Measurements from ENCODE around the gene CYP26A1.

CYP26A1 gene

GRCh38 chr10:93074597-93075368 lies 1.1 kb downstream of the CYP26A1 start:
- DNase-seq (ENCODE audit: low read depth), result no peak
- no peak overlapping the region for H3K4me3 ChIP-seq (ENCODE audit: low read depth, low read length)
- TF ChIP-seq, protein P1, sequence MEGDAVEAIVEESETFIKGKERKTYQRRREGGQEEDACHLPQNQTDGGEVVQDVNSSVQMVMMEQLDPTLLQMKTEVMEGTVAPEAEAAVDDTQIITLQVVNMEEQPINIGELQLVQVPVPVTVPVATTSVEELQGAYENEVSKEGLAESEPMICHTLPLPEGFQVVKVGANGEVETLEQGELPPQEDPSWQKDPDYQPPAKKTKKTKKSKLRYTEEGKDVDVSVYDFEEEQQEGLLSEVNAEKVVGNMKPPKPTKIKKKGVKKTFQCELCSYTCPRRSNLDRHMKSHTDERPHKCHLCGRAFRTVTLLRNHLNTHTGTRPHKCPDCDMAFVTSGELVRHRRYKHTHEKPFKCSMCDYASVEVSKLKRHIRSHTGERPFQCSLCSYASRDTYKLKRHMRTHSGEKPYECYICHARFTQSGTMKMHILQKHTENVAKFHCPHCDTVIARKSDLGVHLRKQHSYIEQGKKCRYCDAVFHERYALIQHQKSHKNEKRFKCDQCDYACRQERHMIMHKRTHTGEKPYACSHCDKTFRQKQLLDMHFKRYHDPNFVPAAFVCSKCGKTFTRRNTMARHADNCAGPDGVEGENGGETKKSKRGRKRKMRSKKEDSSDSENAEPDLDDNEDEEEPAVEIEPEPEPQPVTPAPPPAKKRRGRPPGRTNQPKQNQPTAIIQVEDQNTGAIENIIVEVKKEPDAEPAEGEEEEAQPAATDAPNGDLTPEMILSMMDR (conservative IDR thresholded peaks at IDR 0.05; ENCODE audit: low read depth, low read length), result no peak

GRCh38 chr10:93075369-93076221 lies 1.9 kb downstream of the CYP26A1 start:
- TF ChIP-seq, protein P1 (conservative IDR thresholded peaks at IDR 0.05; ENCODE audit: low read depth, low read length), result no peak
- no peak overlapping the region for H3K4me3 ChIP-seq (ENCODE audit: low read depth, low read length)
- no peak for DNase-seq (ENCODE audit: low read depth)

DNA sequence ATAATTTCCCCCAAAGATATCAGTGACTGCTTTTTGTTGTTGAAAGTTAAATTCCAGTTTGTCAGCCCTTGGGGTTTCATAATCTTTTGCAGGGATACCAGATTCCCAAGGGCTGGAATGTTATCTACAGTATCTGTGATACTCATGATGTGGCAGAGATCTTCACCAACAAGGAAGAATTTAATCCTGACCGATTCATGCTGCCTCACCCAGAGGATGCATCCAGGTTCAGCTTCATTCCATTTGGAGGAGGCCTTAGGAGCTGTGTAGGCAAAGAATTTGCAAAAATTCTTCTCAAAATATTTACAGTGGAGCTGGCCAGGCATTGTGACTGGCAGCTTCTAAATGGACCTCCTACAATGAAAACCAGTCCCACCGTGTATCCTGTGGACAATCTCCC lies 3.2 kb downstream of the CYP26A1 start:
- TF ChIP-seq, protein P1 (conservative IDR thresholded peaks at IDR 0.05; ENCODE audit: low read depth, low read length), result no peak
- no peak for DNase-seq (ENCODE audit: low read depth)
- H3K4me3 ChIP-seq (ENCODE audit: low read depth, low read length), result no peak overlapping the region

- no peak overlapping the region for H3K4me3 ChIP-seq (ENCODE audit: low read depth, low read length)
- DNase-seq (ENCODE audit: low read depth), result no peak
- TF ChIP-seq, protein P1 (conservative IDR thresholded peaks at IDR 0.05; ENCODE audit: low read depth, low read length), result no peak
Measured at GRCh38 chr10:93077860-93078337, 4.2 kb downstream of the CYP26A1 start.

DNA sequence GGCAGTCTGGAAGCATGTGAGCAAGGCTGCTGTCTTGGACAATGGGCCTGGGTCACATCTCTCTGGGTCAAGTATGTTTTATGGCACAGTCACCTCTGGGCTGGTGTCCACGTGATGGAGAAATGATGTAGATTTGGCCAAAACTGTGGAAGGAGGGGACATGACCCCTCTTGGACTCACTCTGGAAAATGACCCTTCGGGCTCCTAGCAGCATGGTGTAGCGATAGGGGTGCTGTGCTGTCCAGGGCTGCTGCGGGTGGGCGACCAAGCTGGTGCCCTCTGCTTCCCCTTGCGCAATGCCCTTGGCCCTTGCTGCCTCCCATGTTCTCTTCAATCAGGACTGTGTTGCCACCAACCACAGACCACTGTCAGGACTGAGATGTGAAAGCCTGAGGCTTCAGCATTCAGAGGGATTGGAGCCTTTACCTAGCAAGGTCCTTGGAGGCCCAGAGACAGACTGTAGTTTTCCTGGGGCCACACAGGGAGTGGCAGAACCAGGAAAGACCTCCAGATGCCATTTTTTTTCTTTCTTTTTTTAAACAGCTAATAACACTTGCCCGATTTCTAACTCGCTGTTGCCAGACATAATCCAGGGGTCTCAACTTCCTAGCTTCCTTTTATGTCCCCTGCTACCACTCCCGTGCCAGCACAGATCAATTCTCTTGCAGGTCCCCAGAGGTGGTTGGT lies 6.1 kb downstream of the CYP26A1 start:
- DNase-seq (ENCODE audit: low read depth), result no peak
- no peak overlapping the region for H3K4me3 ChIP-seq (ENCODE audit: low read depth, low read length)
- TF ChIP-seq, protein P1 (conservative IDR thresholded peaks at IDR 0.05; ENCODE audit: low read depth, low read length), result no peak

- peak; percentile 76 for DNase-seq (ENCODE audit: low read depth)
Measured at GRCh38 chr10:93080350-93081046, 6.8 kb downstream of the CYP26A1 start.

More at GRCh38 chr10:93080350-93081046, 6.8 kb downstream of the CYP26A1 start:
- TF ChIP-seq, protein P1 (conservative IDR thresholded peaks at IDR 0.05; ENCODE audit: low read depth, low read length), result peak; percentile 89
- no peak overlapping the region for H3K4me3 ChIP-seq (ENCODE audit: low read depth, low read length)

Measured in choroid plexus epithelial cell (primary cell).